ENCODE data around the gene DOCK2. TPM values are rescaled to one million over a fixed set of nuclear protein-coding genes. Genes with fewer than 3 reads are reported as not detected.

The DOCK2 gene
- polyA plus RNA-seq, 1 of the 3 experiments (the other 2 are of a cell fraction): 3.8 TPM

DNA sequence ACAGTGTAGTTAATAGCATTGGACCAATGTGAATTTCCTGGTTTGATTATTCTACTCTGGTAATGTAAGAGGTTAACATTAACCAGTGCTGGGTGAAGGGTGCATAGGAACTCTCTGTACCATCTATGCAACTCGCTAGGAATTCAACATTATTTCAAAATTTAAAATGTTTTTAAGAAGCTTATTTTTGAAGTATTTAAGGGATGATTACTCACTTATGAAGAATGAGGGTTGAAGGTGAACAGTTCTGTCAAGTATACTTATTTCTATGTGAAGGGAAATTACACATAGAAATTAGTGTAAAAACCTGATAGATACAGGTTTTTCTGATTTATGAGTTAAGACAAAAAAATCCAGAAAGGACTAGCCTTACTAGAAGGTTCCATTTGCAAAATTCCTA is 177.4 kb downstream of the DOCK2 start:
- no peaks in the 10 kb centered on the region for H4K20me1 ChIP-seq (ENCODE audit: insufficient read depth)
- DNase-seq: no peak
- no peaks in the 10 kb centered on the region for H3K79me2 ChIP-seq (ENCODE audit: insufficient read depth)
- H3K4me1 ChIP-seq (ENCODE audit: control insufficient read depth in 1 of 2, insufficient read depth in 2 of 2, low read depth in 1 of 2, low read length in 1 of 2): no peaks in the 10 kb centered on the region
- H3K4me2 ChIP-seq: no peak overlapping the region
- H3K27ac ChIP-seq (ENCODE audit: low read depth in 2 of 2, low read length in 1 of 2): no peak overlapping the region
- no peaks in the 10 kb centered on the region for H3K9me2 ChIP-seq
- no peaks in the 10 kb centered on the region for H3F3A ChIP-seq (replicated peaks; ENCODE audit: insufficient read depth)
- 70% methylated on average over 1 of the region's 1 CpG for WGBS (ENCODE audit: low lambda C conversion rate)
- H3K36me3 ChIP-seq (replicated peaks in 1 of 2; ENCODE audit: control insufficient read depth in 1 of 2, insufficient read depth in 2 of 2, low read length in 1 of 2): no peaks in the 10 kb centered on the region
- H2AFZ ChIP-seq (ENCODE audit: low read depth): no peak overlapping the region
- H3K4me3 ChIP-seq (ENCODE audit: low read depth in 2 of 2, low read length in 1 of 2): no peak overlapping the region
- TF ChIP-seq FOXM1 (IDR thresholded peaks at IDR 0.05; ENCODE audit: low read depth) (no peak), SIN3A (IDR thresholded peaks at IDR 0.05; ENCODE audit: borderline replicate concordance, low read depth, low read length) (no peak), GATA2 (CRISPR knock-in tag; IDR thresholded peaks at IDR 0.05) (no peak), YY1 (IDR thresholded peaks at IDR 0.05; ENCODE audit: low read depth) (no peak), NFIC (IDR thresholded peaks at IDR 0.05; ENCODE audit: borderline replicate concordance) (no peak), EP300 (IDR thresholded peaks at IDR 0.05; ENCODE audit: borderline replicate concordance in 1 of 2, low read depth in 1 of 2, low read length in 1 of 2) (no peak), MEF2A (IDR thresholded peaks at IDR 0.05; ENCODE audit: borderline replicate concordance, low read depth) (no peak), RCOR1 (IDR thresholded peaks at IDR 0.05; ENCODE audit: low read length) (no peak), TAF1 (IDR thresholded peaks at IDR 0.05; ENCODE audit: borderline replicate concordance, low read depth, low read length) (no peak), FOXJ3 (CRISPR knock-in tag; IDR thresholded peaks at IDR 0.05) (no peak), NRF1 (IDR thresholded peaks at IDR 0.05; ENCODE audit: low read depth, low read length) (no peak), RXRA (IDR thresholded peaks at IDR 0.05; ENCODE audit: borderline replicate concordance, low read depth) (no peak), POLR2AphosphoS5 (IDR thresholded peaks at IDR 0.05; ENCODE audit: low read depth, low read length) (no peak), CHD2 (IDR thresholded peaks at IDR 0.05; ENCODE audit: low read length, partially characterized antibody) (no peak), EZH2phosphoT487 (IDR thresholded peaks at IDR 0.05; ENCODE audit: borderline replicate concordance, low read depth) (no peak), ELF1 (IDR thresholded peaks at IDR 0.05) (no peak)
- TF ChIP-seq, protein P1, sequence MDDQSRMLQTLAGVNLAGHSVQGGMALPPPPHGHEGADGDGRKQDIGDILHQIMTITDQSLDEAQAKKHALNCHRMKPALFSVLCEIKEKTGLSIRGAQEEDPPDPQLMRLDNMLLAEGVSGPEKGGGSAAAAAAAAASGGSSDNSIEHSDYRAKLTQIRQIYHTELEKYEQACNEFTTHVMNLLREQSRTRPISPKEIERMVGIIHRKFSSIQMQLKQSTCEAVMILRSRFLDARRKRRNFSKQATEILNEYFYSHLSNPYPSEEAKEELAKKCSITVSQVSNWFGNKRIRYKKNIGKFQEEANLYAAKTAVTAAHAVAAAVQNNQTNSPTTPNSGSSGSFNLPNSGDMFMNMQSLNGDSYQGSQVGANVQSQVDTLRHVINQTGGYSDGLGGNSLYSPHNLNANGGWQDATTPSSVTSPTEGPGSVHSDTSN (IDR thresholded peaks at IDR 0.05): no peak
- TF ChIP-seq, protein P2, sequence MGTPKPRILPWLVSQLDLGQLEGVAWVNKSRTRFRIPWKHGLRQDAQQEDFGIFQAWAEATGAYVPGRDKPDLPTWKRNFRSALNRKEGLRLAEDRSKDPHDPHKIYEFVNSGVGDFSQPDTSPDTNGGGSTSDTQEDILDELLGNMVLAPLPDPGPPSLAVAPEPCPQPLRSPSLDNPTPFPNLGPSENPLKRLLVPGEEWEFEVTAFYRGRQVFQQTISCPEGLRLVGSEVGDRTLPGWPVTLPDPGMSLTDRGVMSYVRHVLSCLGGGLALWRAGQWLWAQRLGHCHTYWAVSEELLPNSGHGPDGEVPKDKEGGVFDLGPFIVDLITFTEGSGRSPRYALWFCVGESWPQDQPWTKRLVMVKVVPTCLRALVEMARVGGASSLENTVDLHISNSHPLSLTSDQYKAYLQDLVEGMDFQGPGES (IDR thresholded peaks at IDR 0.05; ENCODE audit: low read depth, low read length): no peak
- TF ChIP-seq, protein P3, sequence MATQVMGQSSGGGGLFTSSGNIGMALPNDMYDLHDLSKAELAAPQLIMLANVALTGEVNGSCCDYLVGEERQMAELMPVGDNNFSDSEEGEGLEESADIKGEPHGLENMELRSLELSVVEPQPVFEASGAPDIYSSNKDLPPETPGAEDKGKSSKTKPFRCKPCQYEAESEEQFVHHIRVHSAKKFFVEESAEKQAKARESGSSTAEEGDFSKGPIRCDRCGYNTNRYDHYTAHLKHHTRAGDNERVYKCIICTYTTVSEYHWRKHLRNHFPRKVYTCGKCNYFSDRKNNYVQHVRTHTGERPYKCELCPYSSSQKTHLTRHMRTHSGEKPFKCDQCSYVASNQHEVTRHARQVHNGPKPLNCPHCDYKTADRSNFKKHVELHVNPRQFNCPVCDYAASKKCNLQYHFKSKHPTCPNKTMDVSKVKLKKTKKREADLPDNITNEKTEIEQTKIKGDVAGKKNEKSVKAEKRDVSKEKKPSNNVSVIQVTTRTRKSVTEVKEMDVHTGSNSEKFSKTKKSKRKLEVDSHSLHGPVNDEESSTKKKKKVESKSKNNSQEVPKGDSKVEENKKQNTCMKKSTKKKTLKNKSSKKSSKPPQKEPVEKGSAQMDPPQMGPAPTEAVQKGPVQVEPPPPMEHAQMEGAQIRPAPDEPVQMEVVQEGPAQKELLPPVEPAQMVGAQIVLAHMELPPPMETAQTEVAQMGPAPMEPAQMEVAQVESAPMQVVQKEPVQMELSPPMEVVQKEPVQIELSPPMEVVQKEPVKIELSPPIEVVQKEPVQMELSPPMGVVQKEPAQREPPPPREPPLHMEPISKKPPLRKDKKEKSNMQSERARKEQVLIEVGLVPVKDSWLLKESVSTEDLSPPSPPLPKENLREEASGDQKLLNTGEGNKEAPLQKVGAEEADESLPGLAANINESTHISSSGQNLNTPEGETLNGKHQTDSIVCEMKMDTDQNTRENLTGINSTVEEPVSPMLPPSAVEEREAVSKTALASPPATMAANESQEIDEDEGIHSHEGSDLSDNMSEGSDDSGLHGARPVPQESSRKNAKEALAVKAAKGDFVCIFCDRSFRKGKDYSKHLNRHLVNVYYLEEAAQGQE (IDR thresholded peaks at IDR 0.05; ENCODE audit: low read depth, low read length): no peak
- no peak overlapping the region for H3K9ac ChIP-seq
- H3K9me3 ChIP-seq: no peaks in the 10 kb centered on the region
- ChIA-PET CTCF (interaction anchor here (1.0 kb wide), 1 partner anchor 166 kb away, joined by 3 read pairs; no protein-coding TSS in a partner anchor), POLR2A (no interaction called here)
- H3K27me3 ChIP-seq (ENCODE audit: insufficient read depth): no peaks in the 10 kb centered on the region

All from SK-N-SH (cell line).